ENCODE data around the gene NRM. TPM values are rescaled to one million over a fixed set of nuclear protein-coding genes. Genes with fewer than 3 reads are reported as not detected.

NRM gene
- total RNA-seq, 4 donors from 2014 or later: 4.6 to 10.2 (median 6.2) TPM

DNA sequence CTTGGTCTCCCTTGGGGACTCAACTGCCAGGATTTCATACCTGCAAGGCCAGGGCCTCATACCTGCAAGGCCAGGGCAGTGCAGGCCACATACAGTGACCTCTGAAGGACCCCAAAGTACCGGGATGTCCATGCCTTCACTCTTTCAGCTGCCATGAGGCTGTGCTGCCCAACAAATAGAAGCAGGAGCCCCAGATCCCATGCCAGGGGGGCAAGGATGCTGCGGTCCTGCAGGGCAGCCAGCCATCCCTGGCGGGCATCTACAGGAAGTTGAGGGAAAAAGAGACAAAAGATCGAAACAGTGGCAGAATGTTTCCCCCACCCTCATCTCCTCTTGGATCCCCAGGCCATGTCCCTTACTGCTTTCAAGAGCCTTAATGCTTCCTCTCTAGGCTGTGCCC lies 799 bp downstream of the NRM start:
- DNase-seq (ENCODE audit: extremely low spot score): no peak
- TF ChIP-seq POLR2A (IDR thresholded peaks at IDR 0.05; ENCODE audit: low read depth) (no peak), EP300 (IDR thresholded peaks at IDR 0.05) (no peak), POLR2AphosphoS5 (IDR thresholded peaks at IDR 0.05) (no peak)
- TF ChIP-seq, protein P1, sequence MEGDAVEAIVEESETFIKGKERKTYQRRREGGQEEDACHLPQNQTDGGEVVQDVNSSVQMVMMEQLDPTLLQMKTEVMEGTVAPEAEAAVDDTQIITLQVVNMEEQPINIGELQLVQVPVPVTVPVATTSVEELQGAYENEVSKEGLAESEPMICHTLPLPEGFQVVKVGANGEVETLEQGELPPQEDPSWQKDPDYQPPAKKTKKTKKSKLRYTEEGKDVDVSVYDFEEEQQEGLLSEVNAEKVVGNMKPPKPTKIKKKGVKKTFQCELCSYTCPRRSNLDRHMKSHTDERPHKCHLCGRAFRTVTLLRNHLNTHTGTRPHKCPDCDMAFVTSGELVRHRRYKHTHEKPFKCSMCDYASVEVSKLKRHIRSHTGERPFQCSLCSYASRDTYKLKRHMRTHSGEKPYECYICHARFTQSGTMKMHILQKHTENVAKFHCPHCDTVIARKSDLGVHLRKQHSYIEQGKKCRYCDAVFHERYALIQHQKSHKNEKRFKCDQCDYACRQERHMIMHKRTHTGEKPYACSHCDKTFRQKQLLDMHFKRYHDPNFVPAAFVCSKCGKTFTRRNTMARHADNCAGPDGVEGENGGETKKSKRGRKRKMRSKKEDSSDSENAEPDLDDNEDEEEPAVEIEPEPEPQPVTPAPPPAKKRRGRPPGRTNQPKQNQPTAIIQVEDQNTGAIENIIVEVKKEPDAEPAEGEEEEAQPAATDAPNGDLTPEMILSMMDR (IDR thresholded peaks at IDR 0.05): no peak
- Histone ChIP-seq H3K27ac (replicated peaks in 1 of 4) (peak overlapping the region; percentile 95 to 99 (median 97)), H3K4me3 (peak overlapping the region; percentile 70 to 77 (median 72)), H3K9me3 (no peaks in the 10 kb centered on the region), H3K27me3 (no peaks in the 10 kb centered on the region), H3K36me3 (no peaks in the 10 kb centered on the region), H3K4me1 (peaks cover 33 to 56% (median 52%) of the 10 kb centered on the region in 4 donors)
- 8% methylated on average over 4 of the region's 4 CpGs for WGBS
- intact Hi-C loops (cut with DNase I): loop anchor here (10.0 kb wide), 1 partner anchor 195 kb away; the partner anchor contains the start of gene DDR1

DNA sequence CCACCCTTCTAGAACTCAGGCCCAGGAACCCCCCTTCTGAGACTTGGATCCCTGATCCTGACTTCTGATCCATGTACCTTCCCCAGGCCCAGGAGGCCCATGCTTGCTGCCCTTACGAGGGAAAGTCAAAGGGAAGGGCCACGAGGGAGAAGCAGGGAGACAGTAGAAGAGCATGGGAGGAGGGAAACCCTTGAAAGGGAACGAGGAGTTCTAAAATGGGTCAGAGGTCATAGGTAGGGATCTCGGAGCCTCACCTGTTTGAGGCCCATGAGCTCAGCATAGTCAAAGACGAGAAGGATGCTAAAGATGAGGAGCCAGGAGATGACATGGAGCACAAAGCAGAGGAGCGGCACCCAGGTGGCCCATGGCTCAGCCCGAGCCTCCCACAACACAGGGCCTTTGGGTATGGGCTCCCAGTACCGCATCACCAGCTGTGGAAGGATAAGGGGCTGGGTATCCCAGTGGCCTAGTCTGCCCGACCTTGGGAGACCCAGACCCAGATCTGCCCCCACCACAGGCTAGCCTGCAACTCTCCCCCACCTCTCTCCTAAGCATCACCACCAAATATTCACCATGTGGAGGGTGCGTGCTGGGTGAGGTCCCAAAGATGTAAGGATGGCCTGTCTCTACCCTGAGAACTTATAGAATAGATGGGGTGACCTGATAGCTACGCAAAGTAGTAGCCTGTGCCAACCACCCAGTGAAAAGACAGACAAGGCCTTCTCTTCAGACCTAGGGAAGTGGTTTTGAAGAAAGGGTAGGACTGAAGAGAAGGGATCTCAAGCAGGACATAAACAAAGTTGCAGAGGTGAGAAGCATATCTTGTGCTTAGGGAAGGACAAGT lies 1.5 kb downstream of the NRM start:
- TF ChIP-seq, protein P1 (IDR thresholded peaks at IDR 0.05): no peak
- TF ChIP-seq EP300 (IDR thresholded peaks at IDR 0.05) (no peak), POLR2A (IDR thresholded peaks at IDR 0.05; ENCODE audit: low read depth) (no peak)
- Histone ChIP-seq H3K9me3 (no peaks in the 10 kb centered on the region), H3K27me3 (no peaks in the 10 kb centered on the region), H3K4me1 (peaks cover 37 to 62% (median 58%) of the 10 kb centered on the region in 4 donors), H3K4me3 (peak overlapping the region in 2 of 4 donors; percentile 70 to 93), H3K36me3 (peaks cover 0 to 4% (median 0%) of the 10 kb centered on the region in 4 donors), H3K27ac (replicated peaks in 1 of 4) (peak overlapping the region; percentile 95 to 99 (median 97))
- 75% methylated on average over 11 of the region's 11 CpGs for WGBS
- intact Hi-C loops (cut with DNase I): loop anchor here (10.0 kb wide), 1 partner anchor 196 kb away; the partner anchor contains the start of gene DDR1
- DNase-seq (ENCODE audit: extremely low spot score): no peak

- peaks cover 38 to 69% (median 65%) of the 10 kb centered on the region in 4 donors for H3K4me1 ChIP-seq
- no peak for DNase-seq (ENCODE audit: extremely low spot score)
Observed at GRCh38 chr6:30688569-30688968, 2.2 kb downstream of the NRM start.

GRCh38 chr6:30687659-30688431 lies 2.9 kb downstream of the NRM start:
- H3K36me3 ChIP-seq: peaks cover 0 to 4% (median 0%) of the 10 kb centered on the region in 4 donors
- intact Hi-C loops (cut with DNase I): loop anchor here (10.0 kb wide), 1 partner anchor 197 kb away; the partner anchor contains the start of gene DDR1
- H3K27ac ChIP-seq (replicated peaks in 1 of 4): peak overlapping the region; percentile 95 to 99 (median 97)
- H3K9me3 ChIP-seq: no peaks in the 10 kb centered on the region
- TF ChIP-seq EP300 (IDR thresholded peaks at IDR 0.05) (no peak), POLR2A (IDR thresholded peaks at IDR 0.05; ENCODE audit: low read depth) (no peak), POLR2AphosphoS5 (IDR thresholded peaks at IDR 0.05) (no peak)
- TF ChIP-seq, protein P1 (IDR thresholded peaks at IDR 0.05): peak; percentile 28 to 43 (median 29)
- H3K4me3 ChIP-seq: peak overlapping the region; percentile 70 to 93 (median 80)
- peaks cover 46 to 76% (median 72%) of the 10 kb centered on the region in 4 donors for H3K4me1 ChIP-seq
- no peak for DNase-seq (ENCODE audit: extremely low spot score)
- H3K27me3 ChIP-seq: no peaks in the 10 kb centered on the region
- WGBS: 13% methylated on average over 22 of the region's 22 CpGs

More at GRCh38 chr6:30688569-30688968, 2.2 kb downstream of the NRM start:
- H3K4me3 ChIP-seq: peak overlapping the region in 3 of 4 donors; percentile 70 to 93 (median 74)
- 79% methylated on average over 9 of the region's 9 CpGs for WGBS
- H3K36me3 ChIP-seq: peaks cover 0 to 4% (median 0%) of the 10 kb centered on the region in 4 donors
- no peak for TF ChIP-seq POLR2AphosphoS5 (IDR thresholded peaks at IDR 0.05)
- TF ChIP-seq, protein P1 (IDR thresholded peaks at IDR 0.05): no peak
- no peak for TF ChIP-seq EP300 (IDR thresholded peaks at IDR 0.05)
- TF ChIP-seq POLR2A (IDR thresholded peaks at IDR 0.05; ENCODE audit: low read depth): no peak
- peak overlapping the region; percentile 95 to 99 (median 97) for H3K27ac ChIP-seq (replicated peaks in 1 of 4)
- no peaks in the 10 kb centered on the region for H3K27me3 ChIP-seq
- intact Hi-C loops (cut with DNase I): loop anchor here (10.0 kb wide), 1 partner anchor 196 kb away; the partner anchor contains the start of gene DDR1
- no peaks in the 10 kb centered on the region for H3K9me3 ChIP-seq
